ENCODE measurements around the gene RTTN. TPM values are rescaled to one million over a fixed set of nuclear protein-coding genes. Genes with fewer than 3 reads are reported as not detected.

The RTTN gene
- total and polyA plus RNA-seq, 2 of the 4 experiments (the other 2 are of a cell fraction): 5.8 to 19.9 TPM

- TF ChIP-seq BHLHE40 (IDR thresholded peaks at IDR 0.05; ENCODE audit: low read depth, low read length) (no peak), MAFK (IDR thresholded peaks at IDR 0.05; ENCODE audit: low read depth, low read length) (no peak), RCOR1 (IDR thresholded peaks at IDR 0.05; ENCODE audit: insufficient replicate concordance, low read length) (no peak), CEBPB (IDR thresholded peaks at IDR 0.05; ENCODE audit: low read depth, low read length) (no peak), CHD1 (IDR thresholded peaks at IDR 0.05; ENCODE audit: low read depth, low read length) (no peak), POLR2A (IDR thresholded peaks at IDR 0.05; ENCODE audit: low read depth, low read length) (no peak), FOS (IDR thresholded peaks at IDR 0.05; ENCODE audit: low read depth, low read length) (no peak), SMC3 (IDR thresholded peaks at IDR 0.05; ENCODE audit: low read depth, low read length) (no peak), MXI1 (IDR thresholded peaks at IDR 0.05; ENCODE audit: borderline replicate concordance, low read depth, low read length) (no peak), RAD21 (IDR thresholded peaks at IDR 0.05; ENCODE audit: low read length) (no peak)
- dilution Hi-C loops (cut with HindIII; ENCODE audit: low sequenced_read_pairs, unreplicated experiment): loop anchor here (25.0 kb wide), 1 partner anchor 243 kb away; no protein-coding TSS in a partner anchor
- ChIA-PET POLR2A (ENCODE audit: unreplicated experiment) (interaction anchor here (0.6 kb wide), 1 partner anchor 70 kb away, joined by 8 read pairs; no protein-coding TSS in a partner anchor), CTCF (interaction anchor here (1.6 to 1.7 kb wide), 2 partner anchors 240 to 245 kb away, joined by 5 to 14 read pairs; no protein-coding TSS in a partner anchor)
- Histone ChIP-seq H3K14ac (replicated peaks; ENCODE audit: low read depth, low read length) (no peak overlapping the region), H3K4ac (ENCODE audit: low read depth, low read length) (no peak overlapping the region), H3K36me3 (ENCODE audit: control insufficient read depth, insufficient read depth, low read length) (peaks cover 8% of the 10 kb centered on the region), H2BK120ac (ENCODE audit: low read depth, low read length) (no peak overlapping the region), H4K8ac (ENCODE audit: low read depth in 2 of 2, low read length in 2 of 2) (no peak overlapping the region), H2AK9ac (replicated peaks; ENCODE audit: low read depth, low read length, poor library complexity) (no peak overlapping the region), H2BK5ac (ENCODE audit: low read depth, low read length, poor library complexity, severe bottlenecking) (no peak overlapping the region), H2AFZ (replicated peaks; ENCODE audit: low read length, poor library complexity) (no peak overlapping the region), H3K56ac (ENCODE audit: extremely low read depth, insufficient read depth, low read length) (no peak overlapping the region), H3K9me3 (ENCODE audit: control insufficient read depth, insufficient read depth, low read length) (no peaks in the 10 kb centered on the region), H3K27ac (ENCODE audit: insufficient read depth, low read length) (no peak overlapping the region), H3K4me1 (ENCODE audit: control insufficient read depth, insufficient read depth, low read length) (peaks cover 1% of the 10 kb centered on the region; the same call in 1 of the 2 replicates), H3K79me1 (ENCODE audit: low read depth in 1 of 2, low read length in 2 of 2) (no peaks in the 10 kb centered on the region; a peak in 1 of 4 replicates), H3K9me1 (ENCODE audit: insufficient read depth, low read length) (no peaks in the 10 kb centered on the region), H4K5ac (ENCODE audit: low read depth, low read length) (no peak overlapping the region), H3K27me3 (ENCODE audit: control insufficient read depth, insufficient read depth, low read length) (no peaks in the 10 kb centered on the region), H4K91ac (ENCODE audit: insufficient read depth, low read depth, low read length) (no peak overlapping the region), H2BK15ac (ENCODE audit: low read depth, low read length) (no peak overlapping the region), H3K18ac (ENCODE audit: low read depth, low read length) (no peak overlapping the region), H2AK5ac (ENCODE audit: low read depth, low read length) (no peak overlapping the region), H4K20me1 (ENCODE audit: insufficient read depth, low read length) (no peaks in the 10 kb centered on the region), H2BK20ac (ENCODE audit: low read depth, low read length) (no peak overlapping the region), H3K4me3 (ENCODE audit: insufficient read depth, low read depth, low read length) (no peak overlapping the region), H3K23ac (ENCODE audit: low read depth, low read length) (no peak overlapping the region), H3K4me2 (ENCODE audit: low read depth, low read length) (no peak overlapping the region), H3K9ac (ENCODE audit: low read depth, low read length) (no peak overlapping the region)
- no peak for ATAC-seq (ENCODE audit: low read depth)
- intact Hi-C loops (cut with micrococcal nuclease): no loop called here
- BruUV-seq (replicated peaks): no TSS peak
- no CpG with 5 or more reads among the region's 4 CpGs for WGBS, 2 experiments (ENCODE audit: extremely low coverage in 2 of 2, insufficient read length in 1 of 2)
- in situ Hi-C loops (cut with MboI; ENCODE audit: low sequenced_read_pairs): no loop called here
- no peak for DNase-seq
These were observed 11.1 kb downstream of the RTTN start for GRCh38 chr18:70194227-70194890.
